Measurements from ENCODE around the gene PTPRZ1.

PTPRZ1 gene

GRCh38 chr7:121901026-121901425 lies 28.1 kb downstream of the PTPRZ1 start:
- no peak for DNase-seq

GRCh38 chr7:121904120-121904519 lies 31.2 kb downstream of the PTPRZ1 start:
- DNase-seq: no peak

GRCh38 chr7:121908042-121908441 lies 35.1 kb downstream of the PTPRZ1 start:
- no peak for DNase-seq

GRCh38 chr7:121909716-121910345 lies 36.9 kb downstream of the PTPRZ1 start:
- no peak for DNase-seq

- no peak for DNase-seq
Measured at GRCh38 chr7:121913947-121914675, 41.1 kb downstream of the PTPRZ1 start.

- no peak for DNase-seq
Measured at GRCh38 chr7:121914676-121915279, 41.8 kb downstream of the PTPRZ1 start.

GRCh38 chr7:121916211-121916610 lies 43.2 kb downstream of the PTPRZ1 start:
- DNase-seq: no peak

GRCh38 chr7:121919986-121920385 lies 47.0 kb downstream of the PTPRZ1 start:
- DNase-seq: no peak

- DNase-seq: no peak
Measured at GRCh38 chr7:121924269-121925186, 51.6 kb downstream of the PTPRZ1 start.

- no peak for DNase-seq
Measured at GRCh38 chr7:121931149-121931902, 58.4 kb downstream of the PTPRZ1 start.

- DNase-seq: no peak
Measured at GRCh38 chr7:121932768-121933167, 59.8 kb downstream of the PTPRZ1 start.

- DNase-seq: no peak
Measured at GRCh38 chr7:121936951-121937623, 64.1 kb downstream of the PTPRZ1 start.

GRCh38 chr7:121938429-121938996 lies 65.6 kb downstream of the PTPRZ1 start:
- DNase-seq: no peak

- no peak for DNase-seq
Measured at GRCh38 chr7:121940918-121941317, 68.0 kb downstream of the PTPRZ1 start.

GRCh38 chr7:121941830-121942229 lies 68.9 kb downstream of the PTPRZ1 start:
- no peak for DNase-seq

GRCh38 chr7:121945066-121945465 lies 72.1 kb downstream of the PTPRZ1 start:
- DNase-seq: no peak

GRCh38 chr7:121945480-121946236 lies 72.7 kb downstream of the PTPRZ1 start:
- DNase-seq: no peak

GRCh38 chr7:121953164-121953563 lies 80.2 kb downstream of the PTPRZ1 start:
- DNase-seq: no peak

GRCh38 chr7:121953601-121954000 lies 80.6 kb downstream of the PTPRZ1 start:
- no peak for DNase-seq

- DNase-seq: no peak
Measured at GRCh38 chr7:121954803-121955202, 81.8 kb downstream of the PTPRZ1 start.

GRCh38 chr7:121957626-121958025 lies 84.7 kb downstream of the PTPRZ1 start:
- DNase-seq: no peak
